Liver (tissue), 3 donors: ENCODE measurements around the gene SNX18.

Experiments used
- ATF3 ChIP-seq: IDR thresholded peaks from 2 replicates; pipeline ENCODE4 v1.6.1; 2016; ENCODE audit warnings: antibody characterized with exemption
- CTCF ChIP-seq: fragments of 150-350 bp; IDR thresholded peaks from 2 replicates; pipeline ENCODE4 v1.5.1; 2017; ENCODE audit warnings: improper control_type of control experiment, low read depth, low read length; ENCODE audit not compliant: missing input control
- HNF4A ChIP-seq, 2 donors: conservative IDR thresholded peaks; 2 replicates each; pipeline ENCODE4 v1.6.1; 2016; ENCODE audit warnings: antibody characterized with exemption in 2 of 2, mild to moderate bottlenecking in 2 of 2
- MAX ChIP-seq: IDR thresholded peaks from 2 replicates; pipeline ENCODE4 v1.6.1; 2016; ENCODE audit warnings: antibody characterized with exemption
- REST ChIP-seq: IDR thresholded peaks from 2 replicates; pipeline ENCODE4 v1.6.1; 2016; ENCODE audit warnings: antibody characterized with exemption, mild to moderate bottlenecking
- SP1 ChIP-seq: IDR thresholded peaks from 2 replicates; pipeline ENCODE4 v1.6.1; 2018; ENCODE audit warnings: antibody characterized with exemption, mild to moderate bottlenecking
- donor health status: healthy.
- donor health status: healthy.

- TF ChIP-seq CTCF = no peak
- TF ChIP-seq SP1 = no peak
- no peak for TF ChIP-seq MAX
- no peak for TF ChIP-seq ATF3
- no peak for TF ChIP-seq HNF4A (conservative IDR thresholded peaks at IDR 0.05)
- no peak for TF ChIP-seq REST
Observed at GRCh38 chr5:54528633-54529209, 11.2 kb downstream of the SNX18 start.
